GM13976 (cell line): ENCODE results near the gene KCNE5.

Experiments
- DNase-seq: peaks from one replicate; pipeline ENCODE4 v3.0.0; 2012; ENCODE audit warnings: low spot score
- in situ Hi-C: fragments of 300-500 bp; cut with MboI; formaldehyde crosslinking; loops from one replicate; pipeline ENCODE4 v1.12.0; 2022; ENCODE audit warnings: low sequenced_read_pairs, mixed read lengths, inconsistent platforms; ENCODE audit not compliant: unreplicated experiment
- TF ChIP-seq, protein P1 (sequence below): IDR thresholded peaks from 2 replicates; pipeline ENCODE4 v1.5.1; 2012; ENCODE audit warnings: borderline replicate concordance, mild to moderate bottlenecking; ENCODE audit not compliant: insufficient read depth; ENCODE audit errors: extremely low read depth, missing control alignments, control extremely low read depth

Gene KCNE5

DNA sequence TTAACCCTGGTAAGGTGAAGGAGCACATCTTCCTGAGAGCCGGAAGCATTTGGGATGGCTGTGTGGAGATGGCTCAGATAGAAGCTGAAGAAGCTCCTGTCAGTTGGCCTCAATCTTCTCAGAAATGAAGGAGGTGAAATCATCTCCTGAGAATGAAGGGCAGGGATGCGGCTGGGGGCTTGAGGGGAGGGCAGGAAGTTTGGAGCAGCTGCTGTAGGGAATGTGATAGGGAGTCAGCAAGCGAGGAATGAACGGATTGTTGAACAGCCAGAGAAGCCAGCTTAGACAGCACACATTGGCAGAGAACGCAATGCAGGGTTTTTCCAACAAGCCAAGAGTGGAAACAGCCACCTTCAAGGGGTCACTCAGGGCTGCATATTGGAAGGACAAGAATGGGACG is 10.0 kb downstream of the KCNE5 start:
- TF ChIP-seq, protein P1, sequence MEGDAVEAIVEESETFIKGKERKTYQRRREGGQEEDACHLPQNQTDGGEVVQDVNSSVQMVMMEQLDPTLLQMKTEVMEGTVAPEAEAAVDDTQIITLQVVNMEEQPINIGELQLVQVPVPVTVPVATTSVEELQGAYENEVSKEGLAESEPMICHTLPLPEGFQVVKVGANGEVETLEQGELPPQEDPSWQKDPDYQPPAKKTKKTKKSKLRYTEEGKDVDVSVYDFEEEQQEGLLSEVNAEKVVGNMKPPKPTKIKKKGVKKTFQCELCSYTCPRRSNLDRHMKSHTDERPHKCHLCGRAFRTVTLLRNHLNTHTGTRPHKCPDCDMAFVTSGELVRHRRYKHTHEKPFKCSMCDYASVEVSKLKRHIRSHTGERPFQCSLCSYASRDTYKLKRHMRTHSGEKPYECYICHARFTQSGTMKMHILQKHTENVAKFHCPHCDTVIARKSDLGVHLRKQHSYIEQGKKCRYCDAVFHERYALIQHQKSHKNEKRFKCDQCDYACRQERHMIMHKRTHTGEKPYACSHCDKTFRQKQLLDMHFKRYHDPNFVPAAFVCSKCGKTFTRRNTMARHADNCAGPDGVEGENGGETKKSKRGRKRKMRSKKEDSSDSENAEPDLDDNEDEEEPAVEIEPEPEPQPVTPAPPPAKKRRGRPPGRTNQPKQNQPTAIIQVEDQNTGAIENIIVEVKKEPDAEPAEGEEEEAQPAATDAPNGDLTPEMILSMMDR, result no peak
- in situ Hi-C loops, result no loop called here
- DNase-seq, result no peak

DNA sequence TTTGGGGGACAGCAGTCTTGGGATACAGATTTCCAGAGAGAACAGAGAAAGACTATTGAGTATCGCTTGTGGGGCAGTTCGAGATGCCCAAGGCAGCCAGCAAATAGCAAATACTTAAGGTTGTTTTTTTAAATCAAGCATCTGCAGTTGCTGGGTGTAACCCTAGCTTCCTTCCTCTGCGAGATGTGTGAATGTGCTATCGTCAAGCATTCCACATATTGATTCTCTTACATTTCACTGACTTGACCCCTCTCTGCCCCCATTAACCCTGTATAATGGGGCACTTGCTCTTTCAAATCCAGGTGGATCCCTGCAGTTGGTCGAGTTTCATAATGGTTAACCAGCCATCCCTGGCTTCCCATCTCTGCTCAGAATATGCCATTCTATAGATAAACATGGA is 23.5 kb downstream of the KCNE5 start:
- TF ChIP-seq, protein P1, result no peak
- in situ Hi-C loops, result no loop called here

DNA sequence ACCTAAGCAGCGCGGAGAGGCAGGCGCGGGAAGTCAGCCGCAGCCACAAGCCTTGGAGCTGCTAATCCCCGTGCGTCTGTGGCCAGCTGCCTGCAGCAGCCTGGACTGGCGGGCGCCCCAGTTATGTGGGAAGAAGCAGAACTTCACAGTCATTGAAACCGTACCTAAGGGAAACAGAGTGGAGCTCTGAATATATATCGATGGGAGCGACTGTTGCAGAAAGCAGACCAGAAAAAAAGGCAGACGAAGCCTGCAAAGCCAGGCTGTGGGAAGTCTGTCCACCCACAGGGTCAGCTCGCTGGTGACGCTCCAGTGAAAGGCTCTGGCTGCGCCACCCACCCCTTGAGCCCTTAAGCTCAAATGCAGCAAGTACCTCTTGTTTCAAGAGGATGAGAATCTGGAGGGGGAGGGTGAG is 24.7 kb downstream of the KCNE5 start:
- TF ChIP-seq, protein P1, result no peak
- in situ Hi-C loops, result no loop called here
- DNase-seq, result peak; percentile 6

More for the DNA sequence above, 23.5 kb downstream of the KCNE5 start:
- no peak for DNase-seq

DNA sequence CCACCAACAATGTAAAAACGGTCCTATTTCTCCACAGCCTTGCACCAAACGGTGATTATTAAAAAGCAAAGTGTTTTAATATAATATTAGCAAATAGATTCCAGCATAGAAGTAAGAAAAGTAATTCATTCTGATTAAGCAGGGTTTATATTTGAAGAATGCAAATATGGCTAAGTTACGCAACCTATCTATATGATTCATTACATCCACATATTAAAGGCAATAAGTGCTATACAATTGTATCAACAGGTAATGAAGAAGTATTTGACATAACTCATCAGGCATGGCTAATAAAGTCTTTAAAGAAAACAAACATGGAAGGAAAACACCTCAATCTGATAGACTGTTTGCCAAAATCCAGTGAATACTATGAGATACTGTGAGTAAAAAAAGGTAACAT is 29.0 kb downstream of the KCNE5 start:
- in situ Hi-C loops, result no loop called here
- TF ChIP-seq, protein P1, result no peak
- DNase-seq, result no peak

DNA sequence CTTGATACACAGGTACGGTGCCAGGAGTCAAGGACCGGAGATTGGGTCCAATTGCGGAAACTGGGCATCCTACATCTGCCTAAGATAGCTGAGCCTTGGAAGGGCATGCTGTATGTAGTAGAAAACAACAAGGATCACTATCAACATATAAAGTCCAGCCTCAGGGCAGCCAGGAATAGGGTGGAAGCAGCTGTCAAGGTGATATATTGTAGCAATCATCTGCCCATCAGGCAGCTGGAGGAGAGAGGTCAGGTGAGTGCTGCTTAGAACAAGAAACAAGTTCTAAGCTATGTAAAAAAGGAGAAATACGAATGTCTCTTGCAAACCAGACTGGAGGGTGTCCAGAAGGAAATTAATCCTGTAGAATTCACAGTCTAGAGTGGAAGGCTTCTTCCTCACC is 34.8 kb downstream of the KCNE5 start:
- DNase-seq, result no peak
- TF ChIP-seq, protein P1, result no peak
- in situ Hi-C loops, result no loop called here

DNA sequence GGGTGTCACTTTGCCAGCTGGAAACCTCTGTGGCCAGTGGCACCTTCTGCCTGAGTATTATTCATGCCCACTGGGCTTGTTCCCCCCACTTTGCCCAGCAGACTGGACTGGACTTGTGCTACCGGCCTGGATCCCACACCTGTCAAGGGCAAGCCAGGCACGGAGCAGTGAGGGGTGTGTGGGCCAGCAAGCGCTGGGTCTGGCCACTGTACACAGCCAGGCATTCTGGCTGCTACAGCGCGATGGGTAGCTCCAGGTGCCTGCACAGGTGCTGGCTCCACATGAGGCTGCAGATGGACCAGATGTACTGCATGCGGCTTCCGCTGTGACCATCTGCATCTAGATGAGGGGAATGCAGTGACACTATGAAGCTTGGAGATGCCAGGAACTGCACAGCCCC is 39.5 kb downstream of the KCNE5 start:
- TF ChIP-seq, protein P1, result no peak

DNA sequence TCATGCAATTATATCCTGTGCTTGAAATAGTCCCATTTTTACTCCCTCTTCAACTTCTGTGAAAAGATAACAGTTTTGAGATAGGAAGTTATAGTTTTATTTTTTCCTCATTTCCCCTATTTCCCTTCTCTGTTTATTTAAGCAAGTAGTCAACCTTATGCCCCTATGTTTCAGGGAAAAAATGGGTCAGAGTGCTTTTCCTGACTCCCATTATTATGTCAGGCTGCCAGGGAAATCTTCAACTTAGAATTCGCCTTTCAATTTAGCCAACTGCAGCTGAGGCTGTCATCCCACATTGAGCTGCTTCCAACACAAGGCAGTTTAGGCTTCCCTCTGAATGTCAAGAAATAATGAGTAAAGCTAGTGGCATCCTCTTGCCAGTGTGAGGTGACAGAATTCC is 46.1 kb downstream of the KCNE5 start:
- DNase-seq, result no peak
- in situ Hi-C loops, result no loop called here
- TF ChIP-seq, protein P1, result no peak

More for the DNA sequence above, 39.5 kb downstream of the KCNE5 start:
- no peak for DNase-seq
- in situ Hi-C loops, result no loop called here
